TTC549 (cell line): ENCODE data around the gene PADI3.

Source experiments
- FAIRE-seq: peaks from 2 replicates; lab custom pipeline; 2012; peaks lifted over from hg19 to GRCh38; lab: Jason Lieb, UNC

The PADI3 gene

GRCh38 chr1:17272646-17273045 lies 23.7 kb downstream of the PADI3 start:
- FAIRE-seq, result no peak

DNA sequence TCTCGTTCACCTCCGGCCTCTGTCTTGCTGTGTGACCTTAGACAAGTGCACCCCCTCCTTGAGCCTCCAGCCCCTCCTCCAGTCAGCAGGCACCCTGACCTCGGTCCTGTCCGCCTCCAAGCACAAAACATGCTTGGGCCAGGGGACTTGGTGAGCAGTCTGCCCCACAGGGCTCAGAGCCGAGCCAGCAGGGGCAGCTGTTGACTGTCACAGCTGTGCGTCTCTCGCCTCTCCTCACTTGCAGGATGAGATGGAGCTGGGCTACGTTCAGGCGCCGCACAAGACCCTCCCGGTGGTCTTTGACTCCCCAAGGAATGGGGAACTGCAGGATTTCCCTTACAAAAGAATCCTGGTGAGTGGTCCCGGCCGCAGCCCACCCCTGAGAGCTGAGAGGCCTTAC lies 24.2 kb downstream of the PADI3 start:
- FAIRE-seq, result no peak

DNA sequence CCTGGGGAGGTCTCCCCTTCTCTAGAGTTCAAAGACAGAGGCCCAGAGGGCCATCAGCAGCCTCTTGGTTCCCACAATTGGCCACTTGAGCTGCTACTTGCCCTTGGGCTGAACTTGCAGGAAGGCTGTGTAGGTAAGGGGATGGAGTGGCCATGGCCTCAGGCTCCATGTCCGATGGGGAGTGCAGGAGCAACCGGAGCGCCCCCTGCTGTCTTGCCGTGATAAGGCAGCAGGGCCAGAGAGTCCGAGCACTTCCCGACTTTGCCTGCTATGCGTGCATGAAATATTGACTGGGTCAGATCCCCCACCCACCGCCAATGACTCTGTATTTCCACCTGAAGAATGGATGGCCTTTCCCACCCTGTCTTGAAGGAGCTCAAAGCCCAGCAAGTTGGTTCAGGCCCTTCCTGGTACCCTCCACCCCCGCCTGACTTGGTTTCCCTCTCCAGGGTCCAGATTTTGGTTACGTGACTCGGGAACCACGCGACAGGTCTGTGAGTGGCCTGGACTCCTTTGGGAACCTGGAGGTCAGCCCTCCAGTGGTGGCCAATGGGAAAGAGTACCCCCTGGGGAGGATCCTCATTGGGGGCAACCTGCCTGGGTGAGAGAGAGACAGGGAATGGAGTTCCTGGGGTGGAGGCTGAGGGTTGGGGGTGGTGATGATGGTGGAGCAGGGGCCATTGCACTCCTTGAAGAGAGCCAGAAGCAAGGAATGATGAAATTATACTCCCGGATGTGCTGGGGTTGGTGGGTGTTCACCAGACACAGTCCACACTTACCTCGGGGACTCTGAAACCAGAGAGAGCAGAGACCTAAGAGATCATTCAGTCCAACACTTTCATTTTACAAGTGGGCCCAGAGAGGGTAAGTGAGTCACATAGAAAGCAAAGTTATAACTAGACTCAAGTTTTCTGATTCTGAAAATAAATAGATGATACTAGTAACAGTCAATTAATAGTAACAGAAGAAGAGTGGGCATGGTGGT lies 25.6 kb downstream of the PADI3 start:
- no peak for FAIRE-seq

DNA sequence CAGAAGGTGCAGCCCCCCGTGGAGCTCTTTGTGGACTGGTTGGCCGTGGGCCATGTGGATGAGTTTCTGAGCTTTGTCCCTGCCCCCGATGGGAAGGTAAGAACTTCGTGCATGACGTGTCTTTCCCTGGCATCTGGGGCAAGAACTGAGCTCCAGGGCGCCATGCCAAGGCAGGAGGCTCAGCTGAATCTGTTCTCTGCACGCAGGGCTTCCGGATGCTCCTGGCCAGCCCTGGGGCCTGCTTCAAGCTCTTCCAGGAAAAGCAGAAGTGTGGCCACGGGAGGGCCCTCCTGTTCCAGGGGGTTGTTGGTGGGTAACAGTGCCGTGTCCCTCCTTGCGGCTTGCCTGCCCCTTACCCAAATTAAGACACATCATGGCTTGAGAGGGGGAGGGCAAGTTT lies 27.7 kb downstream of the PADI3 start:
- no peak for FAIRE-seq

- no peak for FAIRE-seq
These were observed 28.7 kb downstream of the PADI3 start for GRCh38 chr1:17277511-17278159.

GRCh38 chr1:17278996-17279830 lies 30.3 kb downstream of the PADI3 start:
- no peak for FAIRE-seq

GRCh38 chr1:17280436-17280835 lies 31.5 kb downstream of the PADI3 start:
- no peak for FAIRE-seq

- no peak for FAIRE-seq
These were observed 32.0 kb downstream of the PADI3 start for GRCh38 chr1:17280894-17281293.

DNA sequence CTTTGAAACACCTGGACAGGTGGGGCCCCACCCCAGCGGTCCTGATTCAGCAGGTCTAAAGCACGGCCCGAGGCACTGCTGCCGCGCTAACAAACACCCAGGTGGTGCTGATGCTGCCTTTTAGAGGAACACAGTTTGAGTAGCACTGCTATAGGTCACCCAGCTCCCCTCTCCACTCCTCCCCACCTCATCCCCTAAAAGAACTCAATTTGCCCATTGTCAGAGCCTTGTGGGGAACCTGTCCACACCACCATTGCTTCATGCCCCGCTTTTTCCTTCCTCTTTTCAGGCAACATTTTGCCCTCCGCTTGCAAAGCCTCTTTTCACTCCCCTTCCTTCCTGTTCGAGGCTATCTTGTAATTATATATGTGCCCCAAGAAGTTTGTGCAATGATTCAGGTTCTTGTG lies 32.9 kb downstream of the PADI3 start:
- no peak for FAIRE-seq

GRCh38 chr1:17282836-17283235 lies 33.9 kb downstream of the PADI3 start:
- FAIRE-seq, result no peak

DNA sequence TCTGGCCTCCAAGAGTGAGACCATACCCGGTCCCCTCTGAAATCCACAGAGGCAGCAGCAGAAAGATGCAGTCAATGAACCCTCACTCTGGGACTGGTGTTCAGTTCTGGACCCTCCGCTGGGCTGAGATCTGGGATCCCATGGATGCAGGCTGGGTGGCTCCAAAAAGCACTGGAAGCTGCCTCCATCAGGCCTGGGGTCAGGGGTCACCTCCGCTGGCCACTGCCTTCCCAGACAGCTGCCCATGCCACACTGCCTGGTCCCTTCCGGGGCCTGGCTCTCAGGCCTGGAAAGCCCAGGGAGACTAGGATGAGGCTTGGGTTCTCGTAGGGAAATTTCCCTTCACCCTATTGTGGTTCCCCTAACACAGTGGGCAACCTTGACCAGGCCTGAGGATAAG lies 37.7 kb downstream of the PADI3 start:
- no peak for FAIRE-seq

- FAIRE-seq, result no peak
These were observed 38.4 kb downstream of the PADI3 start for GRCh38 chr1:17287130-17287776.

- FAIRE-seq, result no peak
These were observed 40.8 kb downstream of the PADI3 start for GRCh38 chr1:17289721-17290120.

GRCh38 chr1:17290553-17290952 lies 41.7 kb downstream of the PADI3 start:
- FAIRE-seq, result no peak

DNA sequence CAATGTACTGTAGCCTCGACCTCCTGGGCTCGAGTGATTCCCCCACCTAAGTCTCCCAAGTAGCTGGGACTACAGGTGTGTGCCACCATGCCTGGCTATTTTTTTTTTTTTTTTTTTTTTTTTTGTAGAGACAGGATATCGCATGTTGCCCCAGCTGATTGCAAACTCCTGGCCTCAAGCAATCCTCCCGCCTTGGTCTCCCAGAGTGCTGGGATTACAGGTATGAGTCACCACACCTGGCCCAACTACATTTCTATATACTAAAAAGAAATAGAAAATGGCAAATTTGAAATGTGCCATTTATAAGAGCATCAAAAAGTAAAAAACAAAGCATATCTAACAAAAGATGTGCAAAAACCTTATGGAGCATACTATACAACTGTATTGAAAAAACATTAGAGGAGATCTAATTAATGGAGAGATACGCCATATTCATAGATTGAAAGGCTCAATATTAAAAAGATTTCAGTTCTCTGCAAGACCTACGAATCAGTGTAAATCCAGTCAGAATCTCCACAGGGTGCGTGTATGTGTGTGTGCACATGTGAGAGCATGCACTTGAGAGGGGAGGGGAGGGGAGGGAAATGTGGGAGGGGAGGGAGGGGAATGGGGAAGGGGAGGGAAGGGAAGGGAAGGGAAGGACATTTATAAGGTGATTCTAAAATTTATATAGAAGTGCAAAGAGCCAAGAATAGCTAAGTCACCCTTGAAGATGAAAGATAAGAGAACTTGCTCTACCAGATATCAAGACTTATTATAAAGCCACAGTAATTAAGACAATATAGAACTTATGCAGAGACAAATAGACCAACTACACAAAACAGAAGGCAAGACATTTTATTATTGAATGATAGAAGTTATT lies 43.6 kb downstream of the PADI3 start:
- no peak for FAIRE-seq

- no peak for FAIRE-seq
These were observed 45.0 kb downstream of the PADI3 start for GRCh38 chr1:17293681-17294425.

DNA sequence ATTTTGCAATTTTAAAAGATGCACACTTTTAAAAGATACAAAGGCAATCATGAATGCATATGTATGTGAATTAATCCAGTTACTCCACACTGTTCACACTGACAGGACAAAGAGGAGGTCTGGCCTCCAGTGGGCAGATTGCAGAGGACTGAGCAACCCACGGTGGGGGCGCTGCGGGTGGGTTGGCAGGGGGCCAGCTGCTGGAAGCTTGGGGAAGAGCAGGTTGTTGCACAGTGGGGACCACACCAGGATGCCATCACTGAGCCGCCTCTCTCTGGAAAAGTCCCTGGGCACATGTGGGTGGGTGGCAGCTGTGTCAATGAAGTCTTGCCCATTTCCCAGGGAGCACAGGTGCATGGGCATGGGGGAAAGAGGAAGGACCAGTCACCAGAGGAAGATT lies 46.4 kb downstream of the PADI3 start:
- no peak for FAIRE-seq

GRCh38 chr1:17296086-17296485 lies 47.2 kb downstream of the PADI3 start:
- no peak for FAIRE-seq

- no peak for FAIRE-seq
These were observed 49.1 kb downstream of the PADI3 start for GRCh38 chr1:17297991-17298390.

DNA sequence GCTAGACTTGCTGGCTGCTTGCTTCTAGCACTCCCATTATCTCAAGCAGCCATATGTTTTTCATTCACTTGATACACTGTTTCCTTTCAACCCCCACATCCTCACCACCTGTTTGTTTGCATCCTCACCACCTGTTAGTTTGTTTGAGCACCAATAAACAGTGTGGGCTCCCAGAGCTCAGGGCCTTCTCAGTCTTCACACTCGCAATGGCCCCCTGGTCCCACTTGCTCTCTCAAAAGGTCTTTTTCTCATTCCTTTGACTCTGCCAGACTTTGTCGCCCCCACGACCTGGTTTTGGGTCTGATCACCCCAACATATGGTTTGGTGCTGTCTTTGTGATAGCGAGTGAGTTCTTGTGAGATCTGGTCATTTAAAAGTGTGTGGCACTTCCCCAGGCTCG lies 52.9 kb downstream of the PADI3 start:
- FAIRE-seq, result no peak
